ENCODE measurements around the gene BUD31. TPM values are rescaled to one million over a fixed set of nuclear protein-coding genes. Genes with fewer than 3 reads are reported as not detected.

Gene BUD31
- total and polyA plus RNA-seq, 9 of the 15 experiments (the other 6 are each of a cell fraction or from before 2014, with no cell fraction given) = 105 to 342 (median 247) TPM

GRCh38 chr7:99369767-99370391 lies 38.9 kb upstream of the BUD31 start (continued):
- TF ChIP-seq REST (IDR thresholded peaks at IDR 0.05; ENCODE audit: borderline replicate concordance) (peak; percentile 35; the same call in 1 of the 2 replicates), REST (CRISPR knock-in tag; IDR thresholded peaks at IDR 0.05; ENCODE audit: low read depth) (no peak), HDAC1 (IDR thresholded peaks at IDR 0.05) (peak in 1 of 2 experiments; percentile 88; a peak in 2 of 4 replicates), ARID1B (IDR thresholded peaks at IDR 0.05) (peak; percentile 78), MCM3 (IDR thresholded peaks at IDR 0.05) (no peak), RFX7 (CRISPR knock-in tag; IDR thresholded peaks at IDR 0.05) (no peak), ZNF668 (CRISPR knock-in tag; IDR thresholded peaks at IDR 0.05) (no peak), L3MBTL2 (IDR thresholded peaks at IDR 0.05) (peak; percentile 30; the same call in 1 of the 2 replicates), ZNF696 (CRISPR knock-in tag; conservative IDR thresholded peaks at IDR 0.05) (no peak), ATF1 (CRISPR knock-in tag; IDR thresholded peaks at IDR 0.05) (no peak), ATF1 (tag; IDR thresholded peaks at IDR 0.05) (peak; percentile 51; the same call in 1 of the 2 replicates), USF2 (CRISPR knock-in tag; IDR thresholded peaks at IDR 0.05) (no peak), ZNF740 (CRISPR knock-in tag; IDR thresholded peaks at IDR 0.05) (0 out of 2 replicates have a peak, but pooled peaks have one; percentile 54), ZNF740 (tag; IDR thresholded peaks at IDR 0.05) (no peak), HNRNPUL1 (IDR thresholded peaks at IDR 0.05; ENCODE audit: low read length) (no peak)
- TF ChIP-seq, protein P1, sequence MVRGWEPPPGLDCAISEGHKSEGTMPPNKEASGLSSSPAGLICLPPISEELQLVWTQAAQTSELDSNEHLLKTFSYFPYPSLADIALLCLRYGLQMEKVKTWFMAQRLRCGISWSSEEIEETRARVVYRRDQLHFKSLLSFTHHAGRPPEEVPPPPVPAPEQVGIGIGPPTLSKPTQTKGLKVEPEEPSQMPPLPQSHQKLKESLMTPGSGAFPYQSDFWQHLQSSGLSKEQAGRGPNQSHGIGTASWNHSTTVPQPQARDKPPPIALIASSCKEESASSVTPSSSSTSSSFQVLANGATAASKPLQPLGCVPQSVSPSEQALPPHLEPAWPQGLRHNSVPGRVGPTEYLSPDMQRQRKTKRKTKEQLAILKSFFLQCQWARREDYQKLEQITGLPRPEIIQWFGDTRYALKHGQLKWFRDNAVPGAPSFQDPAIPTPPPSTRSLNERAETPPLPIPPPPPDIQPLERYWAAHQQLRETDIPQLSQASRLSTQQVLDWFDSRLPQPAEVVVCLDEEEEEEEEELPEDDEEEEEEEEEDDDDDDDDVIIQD (CRISPR knock-in tag; IDR thresholded peaks at IDR 0.05) = no peak
